HepG2 (cell line): ENCODE data around the gene FOSB. TPM values are rescaled to one million over a fixed set of nuclear protein-coding genes. Genes with fewer than 3 reads are reported as not detected.

ENCODE experiments used
- ATAC-seq: fragments of 200-7000 bp; cut with Tn5 transposase; 3 replicates; pipeline ENCODE4 v1.9.1; 2020; ENCODE audit warnings: mild to moderate bottlenecking, moderate library complexity
- BruUV-seq: library from RNA; stranded (reverse); fragments of 400-500 nt; replicated peaks from 2 replicates; lab custom pipeline; 2021; lab: Mats Ljungman, UMichigan
- CTCF ChIA-PET: fragments of 300-600 bp; formaldehyde crosslinking; extraction: SDS; loops from one replicate; lab custom pipeline; 2021; ENCODE audit warnings: low total read pairs, inconsistent platforms, low intra/inter-chr PET ratio; lab: Yijun Ruan, JAX
- POLR2A ChIA-PET: fragments of 350-600 bp; sonication (Branson Sonifier 250); formaldehyde crosslinking; loops from one replicate; lab custom pipeline; 2020; ENCODE audit warnings: antibody characterized with exemption, inconsistent platforms; lab: Yijun Ruan, JAX
- DNase-seq: peaks from one replicate; pipeline ENCODE4 v3.0.0-alpha.2; 2015; ENCODE audit warnings: low spot score
- FAIRE-seq: peaks from 3 replicates; lab custom pipeline; 2011; peaks lifted over from hg19 to GRCh38; lab: Jason Lieb, UNC
- H2AFZ ChIP-seq: one replicate; pipeline ENCODE4 v1.6.1; 2011; ENCODE audit warnings: low read length, inconsistent platforms
- H3K27ac ChIP-seq: fragments of 300-600 bp; 3 replicates; pipeline ENCODE4 v1.8.0; 2011; ENCODE audit warnings: mixed run types, mild to moderate bottlenecking, mixed read lengths, low read length, inconsistent platforms; ENCODE audit not compliant: insufficient read depth; ENCODE audit errors: extremely low read length
- H3K27me3 ChIP-seq, 2 experiments: fragments of 200-600 bp in 1 of 2; 2 replicates in 1 of 2; 3 replicates in 1 of 2; pipeline versions ENCODE4 v1.6.0 to v1.8.0; 2011; ENCODE audit warnings: low read length in 2 of 2, mild to moderate bottlenecking in 2 of 2, moderate library complexity in 2 of 2, inconsistent platforms in 1 of 2; ENCODE audit not compliant: insufficient read depth in 2 of 2, control insufficient read depth in 1 of 2
- H3K36me3 ChIP-seq, 2 experiments: fragments of 200-600 bp in 1 of 2; replicated peaks in 1 of 2; 2 replicates in 1 of 2; 3 replicates in 1 of 2; pipeline versions ENCODE4 v1.5.1 to v1.8.0; 2011; ENCODE audit warnings: low read length in 2 of 2, inconsistent platforms in 1 of 2; ENCODE audit not compliant: insufficient read depth in 2 of 2, control insufficient read depth in 1 of 2
- H3K4me1 ChIP-seq: 2 replicates; pipeline ENCODE4 v1.5.1; 2012; ENCODE audit warnings: low read length, inconsistent platforms; ENCODE audit not compliant: insufficient read depth
- H3K4me2 ChIP-seq: 2 replicates; pipeline ENCODE4 v1.6.0; 2011; ENCODE audit warnings: low read depth, low read length, inconsistent platforms
- H3K4me3 ChIP-seq, 3 experiments: fragments of 200-600 bp in 1 of 3; sonication (generic), shearing (Covaris generic) in 1 of 3; replicated peaks in 1 of 3; 2 replicates each; pipeline ENCODE4 v1.5.1; 2011 to 2016; ENCODE audit warnings: low read length in 3 of 3, inconsistent platforms in 2 of 3, low read depth in 2 of 3, mild to moderate bottlenecking in 2 of 3, control low read depth in 1 of 3, mixed read lengths in 1 of 3; ENCODE audit not compliant: insufficient read depth in 1 of 3
- H3K79me2 ChIP-seq: one replicate; pipeline ENCODE4 v1.6.1; 2011; ENCODE audit warnings: low read length, inconsistent platforms; ENCODE audit not compliant: insufficient read depth
- H3K9ac ChIP-seq: 2 replicates; pipeline ENCODE4 v1.6.0; 2011; ENCODE audit warnings: mild to moderate bottlenecking, low read depth, low read length, inconsistent platforms; ENCODE audit not compliant: insufficient read depth
- H3K9me3 ChIP-seq: 2 replicates; pipeline ENCODE4 v1.5.1; 2012; ENCODE audit warnings: mild to moderate bottlenecking, low read length
- H4K20me1 ChIP-seq: 2 replicates; pipeline ENCODE4 v1.6.0; 2011; ENCODE audit warnings: inconsistent platforms, mild to moderate bottlenecking, low read length, moderate library complexity; ENCODE audit not compliant: insufficient read depth
- GATA4 ChIP-seq: sonication (generic); IDR thresholded peaks from 2 replicates; pipeline ENCODE4 v1.6.1; 2016; ENCODE audit warnings: antibody characterized with exemption, low read depth, borderline replicate concordance
- GRHL1 ChIP-seq: sonication (generic); formaldehyde crosslinking; conservative IDR thresholded peaks from 2 replicates; pipeline ENCODE4 v1.8.0; 2022; ENCODE audit warnings: missing genetic modification reagents
- HBP1 ChIP-seq: IDR thresholded peaks from 2 replicates; pipeline ENCODE4 v1.6.1; 2016; ENCODE audit warnings: low read depth, control low read depth
- MTF2 ChIP-seq: sonication (generic); formaldehyde crosslinking; IDR thresholded peaks from 2 replicates; pipeline ENCODE4 v1.5.0; 2020; ENCODE audit warnings: missing genetic modification reagents, borderline replicate concordance
- PAWR ChIP-seq: sonication (generic); formaldehyde crosslinking; IDR thresholded peaks from 2 replicates; pipeline ENCODE4 v1.4.0; 2020; ENCODE audit warnings: missing genetic modification reagents, mild to moderate bottlenecking, borderline replicate concordance
- PPARG ChIP-seq: conservative IDR thresholded peaks from 2 replicates; pipeline ENCODE4 v1.6.1; 2016; ENCODE audit warnings: missing biosample characterization, missing genetic modification reagents
- RBAK ChIP-seq: sonication (generic); formaldehyde crosslinking; IDR thresholded peaks from 2 replicates; pipeline ENCODE4 v1.5.1; 2020; ENCODE audit warnings: mild to moderate bottlenecking, missing genetic modification reagents
- SYNCRIP ChIP-seq: fragments of 200-400 bp; formaldehyde crosslinking; IDR thresholded peaks from 2 replicates; pipeline ENCODE4 v1.6.1; 2018; ENCODE audit warnings: mild to moderate bottlenecking, low read depth, low read length; ENCODE audit not compliant: insufficient read depth
- ZBTB7A ChIP-seq: sonication (generic); formaldehyde crosslinking; IDR thresholded peaks from 2 replicates; pipeline ENCODE4 v1.8.0; 2022; ENCODE audit warnings: mild to moderate bottlenecking, missing genetic modification reagents
- ZNF281 ChIP-seq: sonication (generic); formaldehyde crosslinking; IDR thresholded peaks from 2 replicates; pipeline ENCODE4 v1.4.0; 2020; ENCODE audit warnings: missing genetic modification reagents, borderline replicate concordance
- ZNF296 ChIP-seq: sonication (generic); formaldehyde crosslinking; conservative IDR thresholded peaks from 2 replicates; pipeline ENCODE4 v1.5.0; 2020; ENCODE audit warnings: mild to moderate bottlenecking, missing genetic modification reagents
- ZNF350 ChIP-seq: sonication (generic); formaldehyde crosslinking; IDR thresholded peaks from 2 replicates; pipeline ENCODE4 v1.4.0; 2020; ENCODE audit warnings: mild to moderate bottlenecking, low read depth, missing genetic modification reagents, borderline replicate concordance
- ZNF672 ChIP-seq: sonication (generic); formaldehyde crosslinking; IDR thresholded peaks from 2 replicates; pipeline ENCODE4 v1.8.1; 2022; ENCODE audit warnings: missing genetic modification reagents
- ZNF83 ChIP-seq: sonication (generic); formaldehyde crosslinking; IDR thresholded peaks from 2 replicates; pipeline ENCODE4 v1.4.0; 2020; ENCODE audit warnings: missing genetic modification reagents, mild to moderate bottlenecking, borderline replicate concordance
- whole genome bisulfite sequencing: methylation state at CpG from one replicate; pipeline ENCODE4 v1.1.6; 2017; ENCODE audit warnings: low lambda C conversion rate; 5-methylcytosine and 5-hydroxymethylcytosine counted together
- in situ Hi-C: cut with HindIII; loops from 2 replicates; pipeline ENCODE4 v1.10.0; 2017; ENCODE audit warnings: low pct_unique_long_range_greater_than_20kb; ENCODE audit not compliant: extremely low pct_ligation_motif_present
- intact Hi-C: fragments of 100-400 bp; cut with micrococcal nuclease; formaldehyde crosslinking; loops from one replicate; pipeline ENCODE4 v1.10.0; 2022; ENCODE audit not compliant: unreplicated experiment
- polyA plus RNA-seq, 8 experiments: library from polyadenylated mRNA; depleted of rRNA in 3 of 8; stranded (reverse) in 7 of 8; unstranded in 1 of 8; fragments of >200 nt; fragmentation: Illumina TruSeq in 4 of 8; extraction: Trizol in 4 of 8; gene quantifications; 2 replicates each; pipeline versions ENCODE4 v1.2.1 to v1.2.3, GENCODE V29; 2011 to 2016; ENCODE audit warnings: low read depth in 4 of 8, missing spikeins in 1 of 8, mixed read lengths in 1 of 8; ENCODE audit not compliant: insufficient read depth in 1 of 8
- total RNA-seq, 5 experiments: library from RNA; depleted of rRNA; stranded (reverse); fragments of >200 nt; fragmentation: Illumina TruSeq; extraction: Trizol; gene quantifications; 2 replicates each; pipeline ENCODE4 v1.2.3, GENCODE V29; 2016; ENCODE audit warnings: low read depth in 1 of 5

Gene FOSB
- total and polyA plus RNA-seq, 2 of the 13 experiments (the other 11 are each of a cell fraction or from before 2014, with no cell fraction given), result 2.8 to 6.0 TPM

- Histone ChIP-seq H3K9me3 (no peaks in the 10 kb centered on the region), H3K27me3 (no peaks in the 10 kb centered on the region), H3K27ac (peak overlapping the region; percentile 76), H3K9ac (no peak overlapping the region), H3K36me3 (peaks cover 15 to 29% of the 10 kb centered on the region in 2 experiments; a peak in 4 of 5 replicates), H3K4me2 (no peak overlapping the region), H3K4me3 (no peak overlapping the region), H4K20me1 (peaks cover 7% of the 10 kb centered on the region), H3K4me1 (peaks cover 76% of the 10 kb centered on the region), H3K79me2 (peaks cover 34% of the 10 kb centered on the region), H2AFZ (no peak overlapping the region)
- CTCF ChIA-PET, result no interaction called here
- POLR2A ChIA-PET, result interaction anchor here (1.0 kb wide), 1 partner anchor 68 kb away, joined by 3 read pairs; no protein-coding TSS in a partner anchor
- TF ChIP-seq SYNCRIP (no peak), ZNF83 (CRISPR knock-in tag) (no peak), PPARG (CRISPR knock-in tag) (0 out of 2 replicates have a peak, but pooled peaks have one; percentile 39), ZNF281 (CRISPR knock-in tag) (peak; percentile 49; the same call in 1 of the 2 replicates), RBAK (CRISPR knock-in tag) (no peak), ZBTB7A (no peak), GRHL1 (CRISPR knock-in tag) (no peak), ZNF672 (no peak), HBP1 (CRISPR knock-in tag) (no peak), MTF2 (CRISPR knock-in tag) (no peak), ZNF296 (CRISPR knock-in tag) (no peak), ZNF350 (CRISPR knock-in tag) (0 out of 2 replicates have a peak, but pooled peaks have one; percentile 6), PAWR (CRISPR knock-in tag) (no peak), GATA4 (no peak)
- no TSS peak for BruUV-seq
- intact Hi-C loops, result loop anchor here (2.0 kb wide), 1 partner anchor 23 kb away; no protein-coding TSS in a partner anchor
- FAIRE-seq, result no peak
- in situ Hi-C loops, result no loop called here
- 80% methylated on average over 8 of the region's 9 CpGs for WGBS
- no peak for ATAC-seq
- no peak for DNase-seq
Observed at GRCh38 chr19:45515807-45516401, 48.1 kb downstream of the FOSB start.
